Measurements from ENCODE around the gene PLEKHA3. TPM values are rescaled to one million over a fixed set of nuclear protein-coding genes. Genes with fewer than 3 reads are reported as not detected.

Gene PLEKHA3
- total and polyA plus RNA-seq, 12 donors, result 2.5 to 53.2 (median 39.7) TPM

GRCh38 chr2:178499640-178500039, 19.4 kb downstream of the PLEKHA3 start:
- DNase-seq (no peak), ATAC-seq (no peak)
- Histone ChIP-seq H3K27ac (no peak overlapping the region), H3K36me3 (peaks cover 0 to 100% (median 78%) of the 10 kb centered on the region in 9 donors), H3K4me1 (peaks cover 0 to 8% (median 0%) of the 10 kb centered on the region in 9 donors), H3K4me3 (no peak overlapping the region), H3K27me3 (no peaks in the 10 kb centered on the region), H3K9me3 (no peaks in the 10 kb centered on the region)
- WGBS, 2 donors, result 96 to 97% methylated on average over 3 of the region's 3 CpGs
- intact Hi-C loops (cut with DNase I), result no loop called here
- TF ChIP-seq CTCF (IDR thresholded peaks at IDR 0.05), result no peak

GRCh38 chr2:178502751-178503150, 22.5 kb downstream of the PLEKHA3 start:
- Histone ChIP-seq H3K36me3 (peaks cover 0 to 97% (median 57%) of the 10 kb centered on the region in 9 donors), H3K27ac (no peak overlapping the region), H3K27me3 (no peaks in the 10 kb centered on the region), H3K4me3 (no peak overlapping the region), H3K9me3 (no peaks in the 10 kb centered on the region), H3K4me1 (peaks cover 0 to 17% (median 0%) of the 10 kb centered on the region in 9 donors)
- intact Hi-C loops (cut with DNase I), result no loop called here
- TF ChIP-seq CTCF (IDR thresholded peaks at IDR 0.05), result no peak
- DNase-seq (no peak), ATAC-seq (no peak)
- WGBS, 2 donors, result 95 to 98% methylated on average over 4 of the region's 4 CpGs

GRCh38 chr2:178506101-178506500, 25.8 kb downstream of the PLEKHA3 start:
- ATAC-seq (no peak), DNase-seq (no peak)
- TF ChIP-seq CTCF (IDR thresholded peaks at IDR 0.05), result no peak
- Histone ChIP-seq H3K4me3 (no peak overlapping the region), H3K36me3 (peaks cover 0 to 91% (median 33%) of the 10 kb centered on the region in 9 donors), H3K9me3 (no peaks in the 10 kb centered on the region), H3K4me1 (peaks cover 0 to 8% (median 0%) of the 10 kb centered on the region in 9 donors), H3K27me3 (no peaks in the 10 kb centered on the region), H3K27ac (no peak overlapping the region)
- intact Hi-C loops (cut with DNase I), result no loop called here
- 93 to 95% methylated on average over 1 of the region's 1 CpG for WGBS, 2 donors

- ATAC-seq (no peak), DNase-seq (no peak)
- 90 to 98% methylated on average over 2 of the region's 2 CpGs for WGBS, 2 donors
- no peak for TF ChIP-seq CTCF (IDR thresholded peaks at IDR 0.05)
- Histone ChIP-seq H3K36me3 (peaks cover 0 to 91% (median 29%) of the 10 kb centered on the region in 9 donors), H3K4me1 (peaks cover 0 to 8% (median 0%) of the 10 kb centered on the region in 9 donors), H3K9me3 (no peaks in the 10 kb centered on the region), H3K27ac (no peak overlapping the region), H3K4me3 (no peak overlapping the region), H3K27me3 (no peaks in the 10 kb centered on the region)
- intact Hi-C loops (cut with DNase I), result no loop called here
Observed at GRCh38 chr2:178506524-178506923, 26.3 kb downstream of the PLEKHA3 start.
